ENCODE results near the gene TIGD6. TPM values are rescaled to one million over a fixed set of nuclear protein-coding genes. Genes with fewer than 3 reads are reported as not detected.
"Not testable (repeated sequence)": the region's sequence is repeated elsewhere in the genome, so short reads cannot be mapped to it uniquely, and the experiment has no call there.

The TIGD6 gene
- total RNA-seq, 2 experiments from 2014 or later, result 1.2 to 2.2 TPM

DNA sequence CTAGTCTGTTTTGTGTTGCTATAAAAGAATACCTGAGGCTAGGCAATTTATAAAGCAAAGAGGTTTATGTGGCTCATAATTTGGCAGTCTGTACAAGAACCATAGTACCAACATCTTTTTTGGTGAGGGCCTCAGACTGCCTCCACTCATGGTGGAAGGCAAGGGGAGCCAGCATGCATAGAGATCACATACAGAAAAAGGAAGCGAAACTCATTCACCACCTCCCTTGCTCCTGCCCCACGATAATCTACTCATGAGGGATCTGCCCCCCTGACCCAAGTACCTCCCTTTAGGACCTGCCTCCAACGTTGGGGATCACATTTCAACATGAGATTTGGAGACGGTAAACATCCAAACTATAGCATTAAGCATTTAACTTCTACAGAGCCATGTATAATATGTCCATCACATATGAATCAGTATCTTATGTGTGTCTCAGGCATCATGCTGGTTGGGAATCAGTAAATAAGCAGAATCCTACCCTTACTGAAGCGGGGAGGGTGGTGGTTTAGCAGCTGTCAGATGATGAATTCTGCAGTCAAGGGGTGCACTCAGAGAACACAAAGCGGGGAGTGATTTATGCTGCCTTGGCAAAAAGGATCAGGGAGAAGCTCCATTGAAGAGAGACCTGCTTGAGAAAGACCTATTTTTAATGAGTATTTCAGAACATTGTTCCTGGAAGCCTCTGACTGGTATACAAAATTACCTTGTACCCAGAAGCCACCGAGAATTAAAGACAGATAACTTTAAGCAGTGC is 34.9 kb upstream of the TIGD6 start:
- POLR2A ChIA-PET, result interaction anchor here (1.5 kb wide), 1 partner anchor 35 kb away, joined by 4 read pairs; the partner anchor contains the start of genes HMGXB3 and TIGD6

DNA sequence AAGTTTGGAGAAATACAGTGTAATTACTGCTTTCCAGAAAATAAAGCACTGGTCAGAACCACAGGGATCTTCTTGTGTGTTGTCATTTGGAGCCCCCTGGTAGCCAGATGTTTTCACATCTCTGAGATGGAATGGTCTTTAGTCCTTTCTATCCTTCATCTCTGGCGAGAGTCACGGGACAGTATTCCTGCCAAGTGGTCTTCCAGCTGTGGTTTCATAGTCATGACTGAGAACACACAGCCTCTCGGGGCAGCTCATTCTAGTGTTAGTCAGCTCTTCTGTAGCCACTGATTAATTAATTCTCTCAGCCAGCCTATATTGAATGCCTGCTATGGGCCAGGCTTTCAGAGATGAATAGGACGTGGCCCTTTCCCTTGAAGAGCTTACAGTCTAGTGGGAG is 34.2 kb upstream of the TIGD6 start:
- TF ChIP-seq, protein P1, sequence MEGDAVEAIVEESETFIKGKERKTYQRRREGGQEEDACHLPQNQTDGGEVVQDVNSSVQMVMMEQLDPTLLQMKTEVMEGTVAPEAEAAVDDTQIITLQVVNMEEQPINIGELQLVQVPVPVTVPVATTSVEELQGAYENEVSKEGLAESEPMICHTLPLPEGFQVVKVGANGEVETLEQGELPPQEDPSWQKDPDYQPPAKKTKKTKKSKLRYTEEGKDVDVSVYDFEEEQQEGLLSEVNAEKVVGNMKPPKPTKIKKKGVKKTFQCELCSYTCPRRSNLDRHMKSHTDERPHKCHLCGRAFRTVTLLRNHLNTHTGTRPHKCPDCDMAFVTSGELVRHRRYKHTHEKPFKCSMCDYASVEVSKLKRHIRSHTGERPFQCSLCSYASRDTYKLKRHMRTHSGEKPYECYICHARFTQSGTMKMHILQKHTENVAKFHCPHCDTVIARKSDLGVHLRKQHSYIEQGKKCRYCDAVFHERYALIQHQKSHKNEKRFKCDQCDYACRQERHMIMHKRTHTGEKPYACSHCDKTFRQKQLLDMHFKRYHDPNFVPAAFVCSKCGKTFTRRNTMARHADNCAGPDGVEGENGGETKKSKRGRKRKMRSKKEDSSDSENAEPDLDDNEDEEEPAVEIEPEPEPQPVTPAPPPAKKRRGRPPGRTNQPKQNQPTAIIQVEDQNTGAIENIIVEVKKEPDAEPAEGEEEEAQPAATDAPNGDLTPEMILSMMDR (IDR thresholded peaks at IDR 0.05), result no peak
- Mint-ChIP-seq H3K27me3 (no peaks in the 10 kb centered on the region), H3K36me3 (ENCODE audit: low read depth) (peaks cover 59% of the 10 kb centered on the region), H3K9me3 (no peaks in the 10 kb centered on the region), H3K4me3 (no peak overlapping the region), H3K27ac (no peak overlapping the region), H3K4me1 (ENCODE audit: low read depth) (no peaks in the 10 kb centered on the region)
- ATAC-seq, result no peak
- DNase-seq, result no peak
- ChIA-PET POLR2A (no interaction called here), CTCF (interaction anchor here (1.4 kb wide), 1 partner anchor 11 kb away, joined by 4 read pairs; no protein-coding TSS in a partner anchor)
- intact Hi-C loops (cut with micrococcal nuclease), result no loop called here

More for the DNA sequence above, 34.9 kb upstream of the TIGD6 start:
- no peak for ATAC-seq
- Mint-ChIP-seq H3K27ac (no peak overlapping the region), H3K36me3 (ENCODE audit: low read depth) (peaks cover 62% of the 10 kb centered on the region), H3K9me3 (no peaks in the 10 kb centered on the region), H3K4me1 (ENCODE audit: low read depth) (no peaks in the 10 kb centered on the region), H3K27me3 (no peaks in the 10 kb centered on the region), H3K4me3 (no peak overlapping the region)
- CTCF ChIA-PET, result no interaction called here
- TF ChIP-seq, protein P1 (IDR thresholded peaks at IDR 0.05), result no peak
- intact Hi-C loops (cut with micrococcal nuclease), result no loop called here
- no peak for DNase-seq

DNA sequence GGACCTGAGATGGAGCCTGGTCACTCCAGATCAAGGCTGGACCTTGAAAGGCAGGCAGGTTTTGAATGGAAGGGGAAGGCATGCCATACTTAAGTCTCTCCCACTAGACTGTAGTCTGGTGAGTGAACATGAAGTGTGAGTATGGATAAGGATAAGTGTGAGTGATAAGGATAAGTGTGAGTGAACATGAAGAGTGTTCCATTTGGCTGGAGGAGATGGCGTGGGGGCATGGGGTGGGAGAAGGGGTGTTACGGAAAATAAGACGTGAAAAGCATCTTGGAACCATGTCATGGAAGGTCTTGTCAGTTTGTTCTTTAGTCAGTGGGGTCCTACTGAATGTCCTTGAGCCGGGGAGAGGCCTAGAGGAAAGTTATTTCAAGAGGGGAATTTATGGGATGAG is 32.9 kb upstream of the TIGD6 start:
- POLR2A ChIA-PET, result no interaction called here
- intact Hi-C loops (cut with micrococcal nuclease), result no loop called here
- Mint-ChIP-seq H3K9me3 (no peaks in the 10 kb centered on the region), H3K27me3 (no peaks in the 10 kb centered on the region), H3K4me1 (ENCODE audit: low read depth) (no peaks in the 10 kb centered on the region), H3K27ac (no peak overlapping the region), H3K4me3 (no peak overlapping the region), H3K36me3 (ENCODE audit: low read depth) (peaks cover 61% of the 10 kb centered on the region)
- TF ChIP-seq, protein P1 (IDR thresholded peaks at IDR 0.05), result no peak
- DNase-seq (no peak), ATAC-seq (no peak)
- CTCF ChIA-PET, result interaction anchor here (1.4 kb wide), 1 partner anchor 10 kb away, joined by 4 read pairs; no protein-coding TSS in a partner anchor

DNA sequence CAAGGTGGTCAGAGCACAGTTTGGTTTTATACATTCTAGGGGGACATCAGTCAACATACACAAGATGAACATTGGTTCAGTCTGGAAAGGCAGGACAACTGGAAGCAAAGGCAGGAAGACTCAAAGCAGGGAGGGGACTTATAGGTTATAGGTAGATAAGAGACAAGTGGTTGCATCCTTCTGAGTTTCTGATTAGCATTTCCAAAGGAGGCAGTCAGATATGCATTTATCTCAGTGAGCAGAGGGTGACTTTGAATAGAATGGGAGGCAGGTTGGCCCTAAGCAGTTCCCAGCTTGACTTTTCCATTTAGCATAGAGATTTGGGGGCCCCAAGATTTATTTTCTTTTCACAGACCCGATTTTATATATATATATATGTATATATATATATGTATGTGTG is 27.6 kb upstream of the TIGD6 start:
- H3K27me3 Mint-ChIP-seq; DNase-seq; H3K4me3 Mint-ChIP-seq; H3K27ac Mint-ChIP-seq; intact Hi-C loops (cut with micrococcal nuclease); POLR2A ChIA-PET; H3K9me3 Mint-ChIP-seq; H3K4me1 Mint-ChIP-seq (ENCODE audit: low read depth); ATAC-seq: not testable (repeated sequence)
- CTCF ChIA-PET, result interaction anchor here (1.3 kb wide), 1 partner anchor 13 kb away, joined by 4 read pairs; no protein-coding TSS in a partner anchor
- H3K36me3 Mint-ChIP-seq (ENCODE audit: low read depth), result peaks cover 44% of the 10 kb centered on the region

DNA sequence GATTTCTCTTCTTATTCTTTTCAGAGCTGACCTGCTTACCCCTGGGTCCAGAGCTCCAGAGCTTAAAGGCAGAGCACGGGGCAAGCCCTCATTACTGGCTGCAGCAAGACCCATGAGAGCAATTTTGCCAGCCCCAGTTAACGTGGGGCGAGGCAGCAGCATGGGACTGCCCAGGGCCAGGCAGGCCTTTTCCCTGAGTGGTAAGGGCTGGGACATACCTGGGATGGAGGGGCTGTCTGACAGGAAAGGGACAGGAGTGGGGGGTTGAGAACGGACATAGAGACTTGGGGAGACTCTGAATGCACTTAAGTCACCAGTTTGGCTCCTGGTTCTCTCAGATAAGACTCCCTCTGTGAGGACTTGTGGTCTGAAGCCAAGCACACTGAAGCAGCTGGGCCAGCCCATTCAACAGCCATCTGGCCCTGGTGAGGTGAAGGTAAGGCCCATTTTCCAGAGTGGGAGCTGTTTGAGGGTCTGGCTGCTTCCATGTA is 26.3 kb upstream of the TIGD6 start:
- ChIA-PET POLR2A (interaction anchor here (0.8 kb wide), 1 partner anchor 11 kb away, joined by 3 read pairs; no protein-coding TSS in a partner anchor), CTCF (interaction anchor here (0.8 to 1.2 kb wide), 2 partner anchors 21 to 23 kb away, joined by 3 to 4 read pairs; no protein-coding TSS in a partner anchor)
- Mint-ChIP-seq H3K27ac (no peak overlapping the region), H3K9me3 (no peaks in the 10 kb centered on the region), H3K4me3 (no peak overlapping the region), H3K27me3 (no peaks in the 10 kb centered on the region), H3K4me1 (ENCODE audit: low read depth) (peaks cover 6% of the 10 kb centered on the region), H3K36me3 (ENCODE audit: low read depth) (peaks cover 44% of the 10 kb centered on the region)
- ATAC-seq (no peak), DNase-seq (no peak)
- intact Hi-C loops (cut with micrococcal nuclease), result no loop called here
- TF ChIP-seq, protein P1 (IDR thresholded peaks at IDR 0.05), result no peak

All from activated CD8-positive, alpha-beta T cell treated with anti-CD3 and anti-CD28 coated beads for 36 hours (primary cell).